Endothelial cell of umbilical vein (primary cell): ENCODE data around the gene KANK2. TPM values are rescaled to one million over a fixed set of nuclear protein-coding genes. Genes with fewer than 3 reads are reported as not detected.

Source experiments
- BruUV-seq: library from RNA; stranded (reverse); fragments of 400-500 nt; replicated peaks from 2 replicates; lab custom pipeline; 2021; lab: Mats Ljungman, UMichigan
- CTCF ChIA-PET: fragments of 300-600, 350-600 bp; sonication (Branson Sonifier 250); formaldehyde crosslinking; loops from one replicate; lab custom pipeline; 2021; ENCODE audit warnings: antibody characterized with exemption, inconsistent platforms; lab: Charles Lee
- POLR2A ChIA-PET: fragments of 300-600, 350-600 bp; sonication (Branson Sonifier 250); formaldehyde crosslinking; loops from one replicate; lab custom pipeline; 2021; ENCODE audit warnings: antibody characterized with exemption, inconsistent platforms; lab: Charles Lee
- DNase-seq: peaks from one replicate; pipeline ENCODE4 v3.0.0-alpha.2; 2011; ENCODE audit warnings: low read depth, low spot score
- FAIRE-seq: peaks from 2 replicates; lab custom pipeline; 2011; peaks lifted over from hg19 to GRCh38; lab: Jason Lieb, UNC
- H2AFZ ChIP-seq: 2 replicates; pipeline ENCODE4 v1.6.0; 2012; ENCODE audit warnings: low read depth, low read length, control low read depth, inconsistent platforms
- H3K27ac ChIP-seq: 2 replicates; pipeline ENCODE4 v1.5.1; 2011; ENCODE audit warnings: low read depth, mild to moderate bottlenecking, control low read depth, low read length, moderate library complexity; ENCODE audit not compliant: insufficient read depth
- H3K27me3 ChIP-seq, 2 experiments: 2 replicates each; pipeline versions ENCODE4 v1.6.0 to v1.6.1; 2011; ENCODE audit warnings: low read length in 2 of 2, mixed read lengths in 1 of 2; ENCODE audit not compliant: control insufficient read depth in 2 of 2, insufficient read depth in 2 of 2
- H3K36me3 ChIP-seq, 2 experiments: 2 replicates in 1 of 2; 3 replicates in 1 of 2; pipeline ENCODE4 v1.5.1; 2011; ENCODE audit warnings: low read length in 2 of 2, mild to moderate bottlenecking in 1 of 2, moderate library complexity in 1 of 2; ENCODE audit not compliant: control insufficient read depth in 2 of 2, insufficient read depth in 2 of 2; ENCODE audit errors: extremely low read depth in 1 of 2
- H3K4me1 ChIP-seq: 3 replicates; pipeline ENCODE4 v1.5.1; 2011; ENCODE audit warnings: mild to moderate bottlenecking, low read length; ENCODE audit not compliant: control insufficient read depth, insufficient read depth; ENCODE audit errors: extremely low read depth
- H3K4me2 ChIP-seq: 2 replicates; pipeline ENCODE4 v1.6.1; 2011; ENCODE audit warnings: low read length, control low read depth, mixed read lengths; ENCODE audit not compliant: insufficient read depth
- H3K4me3 ChIP-seq, 3 experiments: fragments of 200-600 bp in 1 of 3; sonication (generic), shearing (Covaris generic) in 1 of 3; replicated peaks in 1 of 3; 2 replicates each; pipeline ENCODE4 v1.5.1; 2011 to 2016; ENCODE audit warnings: control low read depth in 3 of 3, low read length in 3 of 3, mild to moderate bottlenecking in 2 of 3, inconsistent platforms in 1 of 3, low read depth in 1 of 3, moderate library complexity in 1 of 3; ENCODE audit not compliant: insufficient read depth in 1 of 3
- H3K79me2 ChIP-seq: 2 replicates; pipeline ENCODE4 v1.6.0; 2012; ENCODE audit warnings: low read length, inconsistent platforms; ENCODE audit not compliant: control insufficient read depth, insufficient read depth
- H3K9ac ChIP-seq: replicated peaks from 2 replicates; pipeline ENCODE3; 2011; ENCODE audit warnings: low read length, control low read depth; ENCODE audit not compliant: insufficient read depth; ENCODE audit errors: extremely low read depth
- H3K9me1 ChIP-seq: replicated peaks from 3 replicates; pipeline ENCODE4 v1.6.0; 2011; ENCODE audit warnings: mild to moderate bottlenecking, low read length; ENCODE audit not compliant: control insufficient read depth, insufficient read depth; ENCODE audit errors: extremely low read depth
- H3K9me3 ChIP-seq: replicated peaks from 2 replicates; pipeline ENCODE4 v1.5.1; 2012; ENCODE audit warnings: low read length, inconsistent platforms; ENCODE audit not compliant: control insufficient read depth, insufficient read depth
- H4K20me1 ChIP-seq: replicated peaks from 2 replicates; pipeline ENCODE3; 2011; ENCODE audit warnings: mild to moderate bottlenecking, low read length; ENCODE audit not compliant: control insufficient read depth, insufficient read depth; ENCODE audit errors: extremely low read depth
- EZH2 ChIP-seq: IDR thresholded peaks from 2 replicates; pipeline ENCODE4 v1.6.1; 2012; ENCODE audit warnings: borderline replicate concordance, low read depth, mild to moderate bottlenecking, moderate library complexity, low read length, inconsistent platforms; ENCODE audit not compliant: severe bottlenecking
- FOS ChIP-seq: IDR thresholded peaks from 2 replicates; pipeline ENCODE4 v1.6.1; 2011; ENCODE audit warnings: mild to moderate bottlenecking, low read length, moderate library complexity, borderline replicate concordance; ENCODE audit not compliant: insufficient read depth
- GATA2 ChIP-seq: IDR thresholded peaks from 2 replicates; pipeline ENCODE4 v1.7.0; 2011; ENCODE audit warnings: low read depth, mild to moderate bottlenecking, moderate library complexity, mixed read lengths, low read length; ENCODE audit not compliant: insufficient read length, insufficient read depth
- JUN ChIP-seq: IDR thresholded peaks from 2 replicates; pipeline ENCODE4 v1.6.1; 2011; ENCODE audit warnings: borderline replicate concordance, low read depth; ENCODE audit not compliant: insufficient read length, insufficient read depth
- MAX ChIP-seq: IDR thresholded peaks from 2 replicates; pipeline ENCODE4 v1.6.1; 2011; ENCODE audit not compliant: insufficient read depth, insufficient read length
- MYC ChIP-seq: IDR thresholded peaks from one replicate; pipeline ENCODE4 v1.6.1; 2011; ENCODE audit warnings: mild to moderate bottlenecking, low read depth, low read length
- POLR2A ChIP-seq: IDR thresholded peaks from 2 replicates; pipeline ENCODE4 v1.6.1; 2012; ENCODE audit warnings: low read depth, mild to moderate bottlenecking, control low read depth, low read length
- dilution Hi-C: fragments of 300-500 bp; cut with MboI; formaldehyde crosslinking; loops from one replicate; pipeline ENCODE4 v1.15.0; 2019; ENCODE audit warnings: low sequenced_read_pairs; ENCODE audit not compliant: extremely low pct_ligation_motif_present
- intact Hi-C: fragments of 100-400 bp; cut with micrococcal nuclease; formaldehyde crosslinking; loops from one replicate; pipeline ENCODE4 v1.10.0; 2022
- polyA plus RNA-seq, 4 experiments: library from polyadenylated mRNA; depleted of rRNA in 3 of 4; stranded (reverse) in 3 of 4; unstranded in 1 of 4; fragments of >200 nt; gene quantifications; 2 replicates each; pipeline versions ENCODE4 v1.2.1 to v1.2.3, GENCODE V29; 2011 to 2012; ENCODE audit warnings: missing spikeins in 1 of 4
- total RNA-seq: library from RNA; stranded (reverse); gene quantifications from 2 replicates; pipeline ENCODE4 v1.2.3, GENCODE V29; 2021
- TF ChIP-seq, protein P1 (sequence below), 2 donors: IDR thresholded peaks; 1 replicate in 1 of 2; 2 replicates in 1 of 2; pipeline ENCODE4 v1.5.1; 2011; ENCODE audit warnings: low read length in 2 of 2, mild to moderate bottlenecking in 2 of 2, moderate library complexity in 2 of 2, control low read depth in 1 of 2, inconsistent platforms in 1 of 2, low read depth in 1 of 2; ENCODE audit not compliant: insufficient read depth in 1 of 2; ENCODE audit errors: extremely low read depth in 1 of 2

KANK2 gene
- total and polyA plus RNA-seq, 2 donors (not counting 3 experiments of a cell fraction or from before 2014, with no cell fraction given): 41.7 to 77.9 TPM

DNA sequence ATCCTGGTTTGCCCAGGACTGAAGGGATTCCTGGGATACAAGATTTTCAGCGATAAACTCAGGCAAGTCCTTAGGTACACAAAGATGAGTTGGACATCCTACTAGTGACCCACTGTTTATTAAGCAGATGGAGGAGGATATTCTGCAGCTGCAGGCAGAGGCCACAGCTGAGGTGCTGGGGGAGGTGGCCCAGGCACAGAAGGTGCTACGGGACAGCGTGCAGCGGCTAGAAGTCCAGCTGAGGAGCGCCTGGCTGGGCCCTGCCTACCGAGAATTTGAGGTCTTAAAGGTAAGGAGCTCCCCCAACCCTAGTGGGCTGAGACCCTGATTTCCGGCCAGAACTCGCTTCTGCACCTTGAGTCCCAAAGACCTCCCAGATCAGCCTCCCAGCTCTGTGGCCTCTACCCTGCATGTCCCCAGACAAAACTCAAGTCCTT lies 42.7 kb upstream of the KANK2 start:
- no peak overlapping the region for H3K4me2 ChIP-seq
- H4K20me1 ChIP-seq: no peaks in the 10 kb centered on the region
- no TSS peak for BruUV-seq
- POLR2A ChIA-PET: no interaction called here
- peaks cover 21 to 61% of the 10 kb centered on the region in 2 experiments for H3K36me3 ChIP-seq
- FAIRE-seq: no peak
- no peak for DNase-seq
- H3K9me1 ChIP-seq: no peaks in the 10 kb centered on the region
- no peaks in the 10 kb centered on the region for H3K79me2 ChIP-seq
- TF ChIP-seq MAX (no peak), EZH2 (no peak), MYC (no peak), POLR2A (no peak), FOS (no peak), GATA2 (no peak), JUN (no peak)
- TF ChIP-seq, protein P1, sequence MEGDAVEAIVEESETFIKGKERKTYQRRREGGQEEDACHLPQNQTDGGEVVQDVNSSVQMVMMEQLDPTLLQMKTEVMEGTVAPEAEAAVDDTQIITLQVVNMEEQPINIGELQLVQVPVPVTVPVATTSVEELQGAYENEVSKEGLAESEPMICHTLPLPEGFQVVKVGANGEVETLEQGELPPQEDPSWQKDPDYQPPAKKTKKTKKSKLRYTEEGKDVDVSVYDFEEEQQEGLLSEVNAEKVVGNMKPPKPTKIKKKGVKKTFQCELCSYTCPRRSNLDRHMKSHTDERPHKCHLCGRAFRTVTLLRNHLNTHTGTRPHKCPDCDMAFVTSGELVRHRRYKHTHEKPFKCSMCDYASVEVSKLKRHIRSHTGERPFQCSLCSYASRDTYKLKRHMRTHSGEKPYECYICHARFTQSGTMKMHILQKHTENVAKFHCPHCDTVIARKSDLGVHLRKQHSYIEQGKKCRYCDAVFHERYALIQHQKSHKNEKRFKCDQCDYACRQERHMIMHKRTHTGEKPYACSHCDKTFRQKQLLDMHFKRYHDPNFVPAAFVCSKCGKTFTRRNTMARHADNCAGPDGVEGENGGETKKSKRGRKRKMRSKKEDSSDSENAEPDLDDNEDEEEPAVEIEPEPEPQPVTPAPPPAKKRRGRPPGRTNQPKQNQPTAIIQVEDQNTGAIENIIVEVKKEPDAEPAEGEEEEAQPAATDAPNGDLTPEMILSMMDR (IDR thresholded peaks at IDR 0.05; ENCODE audit: extremely low read depth in 1 of 2, insufficient read depth in 1 of 2, low read depth in 1 of 2, low read length in 2 of 2): no peak
- H3K4me3 ChIP-seq: no peak overlapping the region
- H3K9me3 ChIP-seq: no peaks in the 10 kb centered on the region
- no peak overlapping the region for H3K27ac ChIP-seq
- dilution Hi-C loops: no loop called here
- H3K4me1 ChIP-seq: peaks cover 5% of the 10 kb centered on the region
- no peaks in the 10 kb centered on the region for H3K27me3 ChIP-seq
- CTCF ChIA-PET: no interaction called here
- H2AFZ ChIP-seq: no peak overlapping the region
- no peak overlapping the region for H3K9ac ChIP-seq
- intact Hi-C loops: loop anchor here (5.0 kb wide), 1 partner anchor 347 kb away; no protein-coding TSS in a partner anchor
